NT2/D1 (cell line): Measurements from ENCODE around the gene DHH.

ENCODE experiments used
- SUZ12 ChIP-seq: IDR thresholded peaks from 2 replicates; pipeline ENCODE4 v1.6.1; 2011; ENCODE audit not compliant: insufficient read length, insufficient read depth; ENCODE audit errors: extremely low read depth
- YY1 ChIP-seq: IDR thresholded peaks from 2 replicates; pipeline ENCODE4 v1.6.1; 2011; ENCODE audit not compliant: insufficient read length, insufficient read depth
- ZNF274 ChIP-seq: IDR thresholded peaks from 2 replicates; pipeline ENCODE4 v1.6.1; 2011; ENCODE audit warnings: mild to moderate bottlenecking, low read depth, low read length

DNA sequence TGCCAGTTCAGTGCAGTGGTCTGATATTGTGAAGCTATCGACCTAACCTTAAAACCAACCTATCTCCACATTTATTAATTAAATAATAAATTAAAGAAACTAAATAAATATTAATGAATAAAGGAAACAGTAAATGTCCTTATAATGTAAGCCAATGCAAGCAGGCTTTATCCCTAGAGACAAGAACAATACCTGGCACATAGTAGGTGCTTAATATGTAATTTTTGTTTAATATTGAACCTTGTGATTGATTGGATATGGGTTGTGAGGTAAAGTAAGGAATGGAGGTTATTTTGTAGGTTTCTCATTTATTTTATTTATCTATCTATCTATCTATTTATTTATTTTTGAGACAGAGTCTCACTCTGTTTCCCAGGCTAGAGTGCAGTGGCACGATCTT, 44.4 kb upstream of the DHH start:
- TF ChIP-seq YY1 (no peak), ZNF274 (no peak), SUZ12 (no peak)
